KOPT-K1 (cell line): Measurements from ENCODE around the gene PACS2.
"Not testable (repeated sequence)": the region's sequence is repeated elsewhere in the genome, so short reads cannot be mapped to it uniquely, and the experiment has no call there.

Experiments used
- H3K27ac ChIP-seq: fragments of 200-600 bp; sonication (generic); 2 replicates; pipeline ENCODE4 v1.5.1; 2016; ENCODE audit warnings: antibody characterized with exemption, mild to moderate bottlenecking, low read depth, low read length; ENCODE audit not compliant: poor library complexity, severe bottlenecking
- H3K36me3 ChIP-seq: fragments of 200-600 bp; sonication (generic); 2 replicates; pipeline ENCODE4 v1.5.1; 2017; ENCODE audit warnings: antibody characterized with exemption, mild to moderate bottlenecking, low read length, moderate library complexity; ENCODE audit not compliant: insufficient read depth
- H3K9me3 ChIP-seq: fragments of 200-600 bp; sonication (generic); 2 replicates; pipeline ENCODE4 v1.5.1; 2017; ENCODE audit warnings: antibody characterized with exemption, low read length, mild to moderate bottlenecking; ENCODE audit not compliant: insufficient read depth, poor library complexity, severe bottlenecking

Gene PACS2

GRCh38 chr14:105355049-105355575 lies 40.6 kb downstream of the PACS2 start:
- no peak overlapping the region for H3K27ac ChIP-seq
- H3K9me3 ChIP-seq = no peaks in the 10 kb centered on the region
- no peaks in the 10 kb centered on the region; the same call in 1 of the 2 replicates for H3K36me3 ChIP-seq

- no peak overlapping the region for H3K27ac ChIP-seq
- H3K9me3 ChIP-seq = no peaks in the 10 kb centered on the region
- no peaks in the 10 kb centered on the region; the same call in 1 of the 2 replicates for H3K36me3 ChIP-seq
Measured at GRCh38 chr14:105355850-105356604, 41.5 kb downstream of the PACS2 start.

- Histone ChIP-seq H3K27ac (no peak overlapping the region), H3K36me3 (no peaks in the 10 kb centered on the region; the same call in 1 of the 2 replicates), H3K9me3 (no peaks in the 10 kb centered on the region)
Measured at GRCh38 chr14:105356927-105357326, 42.4 kb downstream of the PACS2 start.

GRCh38 chr14:105357626-105358025 lies 43.1 kb downstream of the PACS2 start:
- Histone ChIP-seq H3K27ac (no peak overlapping the region), H3K36me3 (no peaks in the 10 kb centered on the region; the same call in 1 of the 2 replicates)

GRCh38 chr14:105358140-105358846 lies 43.7 kb downstream of the PACS2 start:
- H3K9me3 ChIP-seq = no peaks in the 10 kb centered on the region
- no peaks in the 10 kb centered on the region; the same call in 1 of the 2 replicates for H3K36me3 ChIP-seq
- H3K27ac ChIP-seq = no peak overlapping the region

More at GRCh38 chr14:105357626-105358025, 43.1 kb downstream of the PACS2 start:
- no peaks in the 10 kb centered on the region for H3K9me3 ChIP-seq

- Histone ChIP-seq H3K27ac (no peak overlapping the region), H3K9me3 (no peaks in the 10 kb centered on the region)
Measured at GRCh38 chr14:105358943-105359342, 44.4 kb downstream of the PACS2 start.

GRCh38 chr14:105361412-105361811 lies 46.9 kb downstream of the PACS2 start:
- not testable (repeated sequence) for H3K36me3 ChIP-seq, H3K9me3 ChIP-seq, H3K27ac ChIP-seq

More at GRCh38 chr14:105358943-105359342, 44.4 kb downstream of the PACS2 start:
- H3K36me3 ChIP-seq = no peaks in the 10 kb centered on the region; the same call in 1 of the 2 replicates

GRCh38 chr14:105363847-105364708 lies 49.5 kb downstream of the PACS2 start:
- no peaks in the 10 kb centered on the region for H3K36me3 ChIP-seq
- no peak overlapping the region for H3K27ac ChIP-seq
- no peaks in the 10 kb centered on the region for H3K9me3 ChIP-seq

- H3K36me3 ChIP-seq = no peaks in the 10 kb centered on the region
- H3K9me3 ChIP-seq = no peaks in the 10 kb centered on the region
- H3K27ac ChIP-seq = no peak overlapping the region
Measured at GRCh38 chr14:105365101-105365500, 50.6 kb downstream of the PACS2 start.

GRCh38 chr14:105365681-105366080 lies 51.1 kb downstream of the PACS2 start:
- Histone ChIP-seq H3K36me3 (no peaks in the 10 kb centered on the region), H3K27ac (no peak overlapping the region), H3K9me3 (no peaks in the 10 kb centered on the region)

- Histone ChIP-seq H3K9me3 (no peaks in the 10 kb centered on the region), H3K27ac (no peak overlapping the region), H3K36me3 (no peaks in the 10 kb centered on the region)
Measured at GRCh38 chr14:105366386-105367074, 52.0 kb downstream of the PACS2 start.

- Histone ChIP-seq H3K27ac (no peak overlapping the region), H3K36me3 (no peaks in the 10 kb centered on the region), H3K9me3 (no peaks in the 10 kb centered on the region)
Measured at GRCh38 chr14:105367116-105368031, 52.8 kb downstream of the PACS2 start.

GRCh38 chr14:105368032-105368417 lies 53.5 kb downstream of the PACS2 start:
- no peaks in the 10 kb centered on the region for H3K36me3 ChIP-seq
- no peak overlapping the region for H3K27ac ChIP-seq
- no peaks in the 10 kb centered on the region for H3K9me3 ChIP-seq
